Measurements from ENCODE around the gene ZDHHC21.

The ZDHHC21 gene, protein sequence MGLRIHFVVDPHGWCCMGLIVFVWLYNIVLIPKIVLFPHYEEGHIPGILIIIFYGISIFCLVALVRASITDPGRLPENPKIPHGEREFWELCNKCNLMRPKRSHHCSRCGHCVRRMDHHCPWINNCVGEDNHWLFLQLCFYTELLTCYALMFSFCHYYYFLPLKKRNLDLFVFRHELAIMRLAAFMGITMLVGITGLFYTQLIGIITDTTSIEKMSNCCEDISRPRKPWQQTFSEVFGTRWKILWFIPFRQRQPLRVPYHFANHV

DNA sequence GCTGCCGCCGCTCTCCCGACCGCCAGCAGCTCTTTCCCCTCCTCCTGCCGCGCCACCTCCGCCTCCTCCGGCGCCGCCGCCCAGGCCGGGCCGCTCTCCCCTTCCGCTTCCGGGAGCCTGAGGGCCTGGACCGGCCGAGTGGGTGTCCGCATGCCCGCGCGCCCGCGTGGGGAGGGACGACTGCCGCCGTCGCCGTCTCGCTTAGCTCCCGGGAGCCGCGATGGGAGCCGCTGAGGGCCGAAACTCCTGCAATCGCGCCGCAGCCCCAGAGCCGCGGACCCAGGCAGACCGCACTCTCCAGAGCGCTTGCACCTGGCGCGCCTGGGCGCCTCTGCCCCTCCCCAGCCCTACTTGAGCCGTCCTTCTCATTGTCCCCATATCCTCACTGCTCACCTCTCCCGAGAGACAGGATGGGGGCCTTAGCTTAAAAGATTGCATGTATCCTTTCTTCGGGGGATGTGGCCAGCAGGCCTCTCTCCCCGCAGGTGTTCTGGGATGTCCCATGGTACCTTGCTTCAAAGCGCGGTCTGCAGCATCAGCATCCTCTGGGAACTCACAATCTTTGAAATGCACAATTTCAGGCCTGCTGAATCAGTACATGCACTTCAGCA is at the start of gene ZDHHC21:
Gene ZDHHC21 (minus strand): TSS at position 182 of the 611 bp plus-strand sequence. CDS start 19,092 bp downstream, outside the sequence.
- DNase-seq (ENCODE audit: low read depth): no peak

DNA sequence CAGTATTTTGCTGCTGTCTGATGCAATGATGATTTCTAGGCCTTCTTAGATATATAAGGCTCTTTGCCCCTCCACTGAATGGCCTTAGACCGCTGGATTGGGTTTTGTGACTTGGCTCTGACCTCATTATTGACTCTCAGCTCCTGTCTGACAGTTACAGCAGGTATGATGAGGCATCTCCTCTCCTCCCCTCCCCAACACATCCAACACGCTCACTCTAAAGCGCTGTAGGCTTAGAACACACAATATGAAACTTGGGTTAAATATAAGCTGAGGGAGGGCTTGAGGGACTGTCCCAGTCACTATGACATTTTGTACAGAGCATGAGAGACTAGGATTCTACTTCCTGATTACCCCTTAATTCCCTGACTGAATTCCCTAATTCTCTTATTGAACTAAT is 48.1 kb upstream of the ZDHHC21 start:
- DNase-seq (ENCODE audit: low read depth): no peak

DNA sequence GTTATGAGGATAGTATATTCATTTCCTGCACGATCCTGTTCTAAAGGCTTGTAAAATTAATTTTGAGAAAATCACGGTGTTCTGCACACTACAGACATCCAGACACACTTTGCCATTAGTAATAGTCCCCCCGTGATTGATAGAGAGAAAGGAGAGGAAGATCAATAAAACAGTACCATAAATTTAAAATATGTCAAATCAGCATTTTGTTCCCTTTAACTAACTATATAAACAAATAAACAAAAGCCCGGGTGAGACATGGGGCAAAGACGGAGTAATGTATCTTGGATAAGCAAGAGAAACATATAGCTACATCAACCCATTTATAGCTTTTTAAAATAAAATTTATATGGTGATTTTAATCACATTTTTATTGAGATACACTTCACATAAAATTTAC is 39.9 kb upstream of the ZDHHC21 start:
- no peak for DNase-seq (ENCODE audit: low read depth)

- DNase-seq (ENCODE audit: low read depth): no peak
Measured at GRCh38 chr9:14731294-14731981, 38.2 kb upstream of the ZDHHC21 start.

- peak; percentile 39 for DNase-seq (ENCODE audit: low read depth)
Measured at GRCh38 chr9:14730461-14730898, 37.2 kb upstream of the ZDHHC21 start.

- no peak for DNase-seq (ENCODE audit: low read depth)
Measured at GRCh38 chr9:14723301-14723700, 30.1 kb upstream of the ZDHHC21 start.

- DNase-seq (ENCODE audit: low read depth): no peak
Measured at GRCh38 chr9:14722391-14723035, 29.3 kb upstream of the ZDHHC21 start, which contains the start of gene CER1. Gene CER1, minus strand, starts transcription at chr9:14722733. Its CDS starts 61 bp downstream, at chr9:14722672.

GRCh38 chr9:14719231-14719923 is 26.1 kb upstream of the ZDHHC21 start:
- DNase-seq (ENCODE audit: low read depth): no peak

- no peak for DNase-seq (ENCODE audit: low read depth)
Measured at GRCh38 chr9:14715102-14715501, 21.9 kb upstream of the ZDHHC21 start.

DNA sequence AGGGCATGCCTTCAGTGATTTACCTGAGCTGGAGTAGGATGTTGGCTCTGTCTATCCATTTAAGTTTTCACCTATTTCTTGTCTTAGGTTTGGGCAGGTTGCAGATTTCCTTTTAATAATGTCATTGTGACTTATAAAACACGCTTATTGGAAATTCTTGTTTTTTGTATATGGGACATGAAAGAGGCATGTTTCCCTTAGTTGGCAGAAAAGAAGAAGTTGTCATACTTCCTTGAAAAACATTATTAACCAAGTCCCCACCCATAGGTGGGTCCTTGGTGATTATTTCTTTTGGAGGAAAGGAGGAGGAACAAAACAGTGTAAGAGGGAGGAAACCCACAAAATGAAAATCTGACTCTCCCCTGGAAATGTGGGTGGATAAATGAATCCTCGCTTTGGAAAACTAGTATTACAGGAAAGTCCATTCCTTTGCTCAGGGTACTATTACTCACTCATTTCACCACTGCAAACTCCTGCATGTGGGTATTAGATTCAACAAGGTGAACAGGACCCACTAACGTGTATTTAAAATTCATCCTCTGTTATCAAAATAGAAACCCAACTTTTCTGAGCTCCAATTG is 20.0 kb upstream of the ZDHHC21 start:
- no peak for DNase-seq (ENCODE audit: low read depth)

GRCh38 chr9:14710804-14711203 is 17.6 kb upstream of the ZDHHC21 start:
- DNase-seq (ENCODE audit: low read depth): no peak

DNA sequence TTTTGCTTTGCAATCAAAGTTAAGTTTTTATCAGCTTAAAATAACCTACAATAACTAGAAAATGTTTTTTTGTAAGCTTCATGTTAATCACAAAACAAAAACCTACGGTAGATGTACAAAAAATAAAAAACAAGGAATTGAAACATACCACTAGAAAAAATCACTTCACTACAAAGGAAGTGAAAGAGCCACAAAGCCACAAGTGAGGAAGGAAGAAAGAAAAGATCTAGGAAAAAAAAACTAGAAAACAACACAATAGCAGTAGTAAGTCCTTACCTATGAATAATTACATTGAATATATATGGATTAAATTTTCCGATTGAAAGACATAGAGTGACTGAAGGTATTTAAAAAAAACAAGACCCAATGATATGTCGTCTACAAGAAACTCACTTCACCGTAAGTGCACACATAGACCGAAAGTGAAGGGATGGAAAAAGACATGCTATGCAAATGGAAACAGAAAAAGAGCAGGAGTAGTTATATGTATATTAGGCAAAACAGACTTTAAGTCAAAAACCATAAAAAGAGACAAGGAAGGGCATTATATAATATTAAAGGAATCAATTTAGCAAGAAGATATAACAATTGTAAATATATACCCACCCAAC is 13.4 kb upstream of the ZDHHC21 start:
- no peak for DNase-seq (ENCODE audit: low read depth)

DNA sequence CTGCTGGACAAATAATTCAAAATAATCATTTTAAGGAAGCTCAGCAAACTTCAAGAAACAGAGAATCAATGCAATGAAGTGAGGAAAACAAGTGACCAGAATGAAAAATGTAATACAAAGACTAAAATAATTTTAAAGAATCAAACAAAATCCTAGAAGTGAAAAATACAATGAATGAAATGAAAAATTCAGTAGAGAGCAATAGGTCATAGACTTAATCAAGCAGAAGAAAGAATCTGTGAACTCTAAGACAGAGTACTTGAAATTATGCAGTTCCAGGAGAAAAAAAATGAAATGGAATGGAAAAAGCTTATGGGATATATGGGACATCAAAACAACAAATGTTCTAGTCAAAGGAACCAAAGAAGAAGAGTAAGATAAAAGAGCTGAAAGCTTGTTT is 11.8 kb upstream of the ZDHHC21 start:
- DNase-seq (ENCODE audit: low read depth): no peak

DNA sequence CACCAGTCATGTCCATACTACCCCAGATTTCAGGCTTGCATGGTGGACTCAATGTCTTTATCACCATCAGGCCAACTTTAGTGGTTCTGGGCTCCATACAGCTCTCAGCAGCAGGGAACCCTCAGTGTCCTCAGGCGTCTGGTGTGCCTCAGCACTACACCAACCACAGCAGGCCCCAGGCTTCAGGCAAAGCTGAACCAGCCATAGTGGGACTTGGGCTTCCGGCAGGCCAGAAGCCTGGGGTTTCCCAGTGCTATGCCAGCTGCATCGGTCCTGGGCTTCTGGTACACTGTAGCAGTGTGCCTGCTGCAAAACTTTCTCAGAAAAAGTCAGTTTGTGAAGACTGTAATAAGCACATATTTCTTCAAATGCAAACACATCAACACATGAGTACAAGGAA is 11.0 kb upstream of the ZDHHC21 start:
- DNase-seq (ENCODE audit: low read depth): no peak

DNA sequence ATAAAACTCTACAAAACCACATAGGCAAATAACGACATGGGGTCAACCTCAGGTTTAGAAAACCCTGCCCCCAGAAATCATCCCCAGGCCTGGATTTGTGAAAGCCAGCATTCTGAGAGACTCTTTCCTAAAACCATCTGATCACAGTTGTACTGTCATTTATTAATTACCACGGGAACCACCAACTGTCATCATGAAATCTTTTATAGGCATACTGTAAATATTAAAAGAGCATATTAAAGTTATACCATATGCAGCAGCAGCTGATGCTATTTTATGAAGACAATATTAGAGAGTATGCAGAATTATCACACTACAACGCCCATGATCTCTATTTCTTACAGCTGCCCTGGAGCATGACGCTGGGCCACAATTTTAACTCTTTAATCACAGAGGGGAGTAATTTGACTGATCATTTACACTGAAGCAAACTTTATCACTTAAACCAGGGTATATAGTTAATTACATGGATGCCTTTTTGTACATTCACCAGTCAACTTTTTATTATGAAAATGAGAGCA is 9.0 kb upstream of the ZDHHC21 start:
- no peak for DNase-seq (ENCODE audit: low read depth)

DNA sequence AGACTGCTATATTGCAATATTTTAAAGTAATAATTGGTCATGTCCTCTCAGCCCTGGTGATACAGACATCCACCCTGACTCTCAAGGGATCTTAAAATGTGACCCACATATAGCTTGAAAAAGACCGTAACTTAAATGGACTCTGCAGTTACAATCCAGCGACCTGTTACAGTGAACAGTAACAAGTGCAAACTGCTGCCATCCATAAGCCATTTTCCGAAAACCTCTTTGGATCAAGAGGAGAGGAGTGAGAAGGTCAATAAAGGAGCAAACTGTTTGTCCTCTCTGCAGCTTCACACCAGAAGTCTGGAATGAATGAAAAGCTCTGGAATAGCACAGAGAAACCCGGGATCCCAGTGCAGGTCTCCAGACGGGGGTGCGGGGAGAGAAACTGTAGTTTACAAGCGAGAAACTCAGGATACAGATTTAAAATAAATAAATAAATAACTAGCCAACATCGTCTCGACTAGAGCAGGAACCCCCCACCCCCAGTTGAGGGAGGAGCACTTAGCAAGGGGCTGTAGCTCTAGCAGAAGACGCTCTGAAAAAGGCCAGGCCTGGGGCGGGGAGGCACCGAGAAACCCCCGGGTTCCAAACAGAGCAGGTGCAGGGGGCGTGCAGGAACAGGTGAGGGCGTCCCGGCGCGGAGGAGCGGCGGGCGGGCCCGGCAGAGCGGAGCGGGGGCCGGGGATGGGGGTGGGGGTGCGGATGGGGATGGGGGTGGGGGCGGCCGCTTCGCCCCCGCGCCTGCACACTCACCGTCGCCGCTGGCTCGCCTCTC is 572 bp downstream of the ZDHHC21 start:
- no peak for DNase-seq (ENCODE audit: low read depth)

GRCh38 chr9:14690948-14691730 is 2.1 kb downstream of the ZDHHC21 start:
- no peak for DNase-seq (ENCODE audit: low read depth)

DNA sequence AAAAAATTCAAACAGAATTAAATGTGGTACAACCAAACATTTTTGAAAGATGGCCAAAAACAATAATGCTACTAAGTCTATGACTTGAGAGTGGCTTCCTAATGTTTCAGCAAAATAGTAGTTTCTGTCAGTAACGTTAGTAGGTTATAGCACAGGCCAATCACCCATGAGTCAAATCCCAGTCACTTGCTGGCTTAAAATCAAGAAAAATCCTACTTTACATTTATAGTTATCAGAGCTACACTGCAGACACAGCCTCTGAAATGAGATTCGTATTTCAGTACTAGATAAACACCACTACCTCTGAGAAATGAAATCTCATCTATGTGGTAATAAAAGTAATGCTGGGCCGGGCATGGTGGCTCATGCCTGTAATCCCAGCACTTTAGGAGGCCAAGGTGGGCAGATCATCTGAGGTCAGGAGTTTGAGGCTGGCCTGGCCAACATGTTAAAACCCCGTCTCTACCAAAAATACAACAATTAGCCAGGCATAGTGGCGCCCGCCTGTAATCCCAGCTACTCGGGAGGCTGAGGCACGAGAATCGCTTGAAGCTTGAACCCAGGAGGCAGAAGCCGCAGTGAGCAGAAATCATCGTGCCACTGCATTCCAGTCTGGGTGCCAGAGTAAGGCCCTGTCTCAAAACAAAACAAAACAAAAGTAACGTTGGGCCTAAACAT is 6.1 kb downstream of the ZDHHC21 start:
- DNase-seq (ENCODE audit: low read depth): peak; percentile 59

GRCh38 chr9:14686168-14686567 is 7.1 kb downstream of the ZDHHC21 start:
- no peak for DNase-seq (ENCODE audit: low read depth)

Measured in fibroblast of the conjunctiva (primary cell).